ENCODE measurements around the gene PARP2.

- TF ChIP-seq EZH2 (IDR thresholded peaks at IDR 0.05; ENCODE audit: insufficient read depth, poor library complexity, severe bottlenecking) (no peak), EZH2phosphoT487 (IDR thresholded peaks at IDR 0.05; ENCODE audit: insufficient read depth, low read depth) (no peak)
Observed at GRCh38 chr14:20306079-20306423, 37.4 kb upstream of the PARP2 start.

All from GM23248 (cell line).